Kidney (tissue), 14 donors: Measurements from ENCODE around the gene FBLN1. TPM values are rescaled to one million over a fixed set of nuclear protein-coding genes. Genes with fewer than 3 reads are reported as not detected.

Experiments used
- DNase-seq, 5 donors: peaks; one replicate each; pipeline ENCODE4 v3.0.0-alpha.2; 2013 to 2020
- FAIRE-seq: peaks from 2 replicates; lab custom pipeline; 2012; peaks lifted over from hg19 to GRCh38; lab: Jason Lieb, UNC
- H3K27ac ChIP-seq, 2 donors: one replicate each; pipeline ENCODE4 v1.7.0; 2013; ENCODE audit warnings: low read depth in 2 of 2, low read length in 2 of 2, inconsistent platforms in 1 of 2
- H3K27me3 ChIP-seq: one replicate; pipeline ENCODE4 v1.7.1; 2013; ENCODE audit warnings: low read length, inconsistent platforms; ENCODE audit not compliant: control insufficient read depth, insufficient read depth
- H3K36me3 ChIP-seq, 3 donors: one replicate each; pipeline versions ENCODE4 v1.7.0 to v1.7.1; 2013; ENCODE audit warnings: low read length in 3 of 3, control low read depth in 1 of 3, inconsistent platforms in 1 of 3; ENCODE audit not compliant: insufficient read depth in 3 of 3, control insufficient read depth in 2 of 3
- H3K4me1 ChIP-seq, 3 donors: one replicate each; pipeline versions ENCODE4 v1.7.0 to v1.7.1; 2013; ENCODE audit warnings: low read length in 3 of 3, inconsistent platforms in 1 of 3, low read depth in 1 of 3; ENCODE audit not compliant: control insufficient read depth in 2 of 3, insufficient read depth in 2 of 3
- H3K4me3 ChIP-seq, 3 donors: one replicate each; pipeline versions ENCODE4 v1.7.0 to v1.8.1; 2013; ENCODE audit warnings: low read length in 3 of 3, control low read depth in 1 of 3, inconsistent platforms in 1 of 3
- H3K9ac ChIP-seq, 3 donors: one replicate each; pipeline versions ENCODE4 v1.7.0 to v1.7.1; 2013; ENCODE audit warnings: low read length in 3 of 3, control low read depth in 1 of 3, inconsistent platforms in 1 of 3
- H3K9me3 ChIP-seq, 3 donors: one replicate each; pipeline versions ENCODE4 v1.7.0 to v1.7.1; 2013; ENCODE audit warnings: low read length in 3 of 3, control low read depth in 1 of 3, inconsistent platforms in 1 of 3; ENCODE audit not compliant: control insufficient read depth in 2 of 3, insufficient read depth in 1 of 3
- CTCF ChIP-seq: IDR thresholded peaks from 3 replicates; pipeline ENCODE4 v1.5.1; 2012; ENCODE audit warnings: mild to moderate bottlenecking, moderate library complexity, borderline replicate concordance; ENCODE audit not compliant: insufficient read depth; ENCODE audit errors: extremely low read depth
- intact Hi-C: fragments of 100-400 bp; cut with DNase I; formaldehyde crosslinking; loops from one replicate; pipeline ENCODE4 v1.11.1; 2022
- polyA plus RNA-seq: library from polyadenylated mRNA; stranded (reverse); fragments of 350-450 nt; fragmentation: Illumina TruSeq; extraction: RNeasy Lipid Tissue Mini Kit (QIAGEN cat#74804); gene quantifications from one replicate; pipeline ENCODE4 v1.2.3, GENCODE V29; 2014; ENCODE audit warnings: low read depth, low replicate concordance; ENCODE audit not compliant: insufficient read depth
- total RNA-seq: library from RNA; stranded (reverse); fragmentation: NEBNext Ultra II Directional; extraction: Animal tissue kit (Norgen Biotek cat#: 25700); gene quantifications from one replicate; pipeline ENCODE4 v1.2.1, GENCODE V29; 2021
- donor health status: control.
- donor health status: control.
- donor health status: control.
- donor health status: control.
- donor health status: control.
- donor health status: DM: yes; HTN: yes; CAD: no.
- donor health status: Normal renal cell carcinoma (clear cell type).

FBLN1 gene
- total and polyA plus RNA-seq, 2 donors from 2014 or later = 23.3 to 105 TPM

GRCh38 chr22:45518136-45518535 is 15.5 kb downstream of the FBLN1 start:
- Histone ChIP-seq H3K9ac (no peak overlapping the region), H3K27me3 (no peaks in the 10 kb centered on the region), H3K4me1 (no peaks in the 10 kb centered on the region), H3K9me3 (no peaks in the 10 kb centered on the region), H3K27ac (no peak overlapping the region), H3K36me3 (no peaks in the 10 kb centered on the region), H3K4me3 (no peak overlapping the region)
- no peak for TF ChIP-seq CTCF
- intact Hi-C loops = no loop called here
- no peak for DNase-seq
- no peak for FAIRE-seq

GRCh38 chr22:45518580-45518991 is 15.9 kb downstream of the FBLN1 start:
- Histone ChIP-seq H3K9me3 (no peaks in the 10 kb centered on the region), H3K36me3 (no peaks in the 10 kb centered on the region), H3K27ac (no peak overlapping the region), H3K4me1 (no peaks in the 10 kb centered on the region), H3K9ac (no peak overlapping the region), H3K4me3 (no peak overlapping the region), H3K27me3 (no peaks in the 10 kb centered on the region)
- intact Hi-C loops = no loop called here
- no peak for FAIRE-seq
- DNase-seq = no peak
- TF ChIP-seq CTCF = no peak

- Histone ChIP-seq H3K27ac (no peak overlapping the region), H3K27me3 (no peaks in the 10 kb centered on the region), H3K4me1 (no peaks in the 10 kb centered on the region), H3K9ac (no peak overlapping the region), H3K9me3 (no peaks in the 10 kb centered on the region), H3K36me3 (no peaks in the 10 kb centered on the region), H3K4me3 (no peak overlapping the region)
- TF ChIP-seq CTCF = no peak
- no peak for FAIRE-seq
- intact Hi-C loops = no loop called here
- no peak for DNase-seq
These were observed 18.5 kb downstream of the FBLN1 start for GRCh38 chr22:45521178-45521577.

GRCh38 chr22:45522462-45522861 is 19.8 kb downstream of the FBLN1 start:
- DNase-seq = no peak
- intact Hi-C loops = no loop called here
- Histone ChIP-seq H3K4me1 (no peaks in the 10 kb centered on the region), H3K9ac (no peak overlapping the region), H3K36me3 (no peaks in the 10 kb centered on the region), H3K27ac (no peak overlapping the region), H3K27me3 (no peaks in the 10 kb centered on the region), H3K9me3 (no peaks in the 10 kb centered on the region), H3K4me3 (no peak overlapping the region)
- no peak for FAIRE-seq
- TF ChIP-seq CTCF = no peak
